ENCODE results near the gene MELK. TPM values are rescaled to one million over a fixed set of nuclear protein-coding genes. Genes with fewer than 3 reads are reported as not detected.
"Not testable (repeated sequence)": the region's sequence is repeated elsewhere in the genome, so short reads cannot be mapped to it uniquely, and the experiment has no call there.

Gene MELK
- total RNA-seq = 10 to 100 TPM; 25.3 to 53.6 TPM

- ATAC-seq = peak; percentile 95 to 96
- Mint-ChIP-seq H3K9me3 (no peaks in the 10 kb centered on the region), H3K4me3 (peak within 1 kb of the TSS; percentile 95), H3K4me1 (ENCODE audit: low read depth in 2 of 2) (peaks cover 15 to 23% of the 10 kb centered on the region in 2 donors), H3K27me3 (no peaks in the 10 kb centered on the region), H3K36me3 (peaks cover 6% of the 10 kb centered on the region), H3K27ac (peak within 1 kb of the TSS; percentile 86 to 88)
- peak; percentile 91 for DNase-seq (ENCODE audit: low spot score)
Measured at GRCh38 chr9:36572515-36573418, at the start of gene MELK. TSS of gene MELK (plus strand) at chr9:36572895. CDS start at chr9:36581682, 8,787 bp downstream.

DNA sequence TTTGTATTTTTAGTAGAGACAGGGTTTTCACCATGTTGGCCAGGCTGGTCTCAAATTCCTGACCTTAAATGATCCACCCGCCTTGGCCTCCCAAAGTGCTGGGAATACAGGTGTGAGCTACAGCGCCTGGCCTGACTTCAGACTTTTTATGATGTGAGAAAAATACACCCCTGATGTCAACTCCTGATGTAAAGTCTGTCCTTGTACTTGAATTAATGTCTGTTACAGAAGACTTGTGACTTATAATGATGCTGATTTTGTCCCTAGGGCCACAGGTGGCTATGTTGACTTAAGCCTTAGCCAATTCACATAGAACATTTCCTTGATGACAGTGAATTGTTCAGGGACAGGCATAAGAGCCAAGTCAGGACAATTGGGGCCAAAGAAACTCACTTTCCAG, 42.5 kb upstream of the MELK start:
- Mint-ChIP-seq H3K27ac (no peak overlapping the region), H3K36me3 (no peaks in the 10 kb centered on the region), H3K27me3 (peaks cover 3 to 9% of the 10 kb centered on the region in 2 donors), H3K4me3 (no peak overlapping the region), H3K9me3 (no peaks in the 10 kb centered on the region), H3K4me1 (ENCODE audit: low read depth in 2 of 2) (no peaks in the 10 kb centered on the region)
- no peak for ATAC-seq
- no peak for DNase-seq (ENCODE audit: low spot score)

- no peak overlapping the region for H3K4me3 Mint-ChIP-seq
- no peak for DNase-seq (ENCODE audit: low spot score)
- H3K27ac Mint-ChIP-seq = no peak overlapping the region
- H3K36me3 Mint-ChIP-seq = no peaks in the 10 kb centered on the region
- H3K4me1 Mint-ChIP-seq (ENCODE audit: low read depth in 2 of 2) = no peaks in the 10 kb centered on the region
- H3K27me3 Mint-ChIP-seq = peaks cover 3 to 9% of the 10 kb centered on the region in 2 donors
- no peak for ATAC-seq
- H3K9me3 Mint-ChIP-seq = no peaks in the 10 kb centered on the region
Measured at GRCh38 chr9:36532353-36532752, 40.3 kb upstream of the MELK start.

DNA sequence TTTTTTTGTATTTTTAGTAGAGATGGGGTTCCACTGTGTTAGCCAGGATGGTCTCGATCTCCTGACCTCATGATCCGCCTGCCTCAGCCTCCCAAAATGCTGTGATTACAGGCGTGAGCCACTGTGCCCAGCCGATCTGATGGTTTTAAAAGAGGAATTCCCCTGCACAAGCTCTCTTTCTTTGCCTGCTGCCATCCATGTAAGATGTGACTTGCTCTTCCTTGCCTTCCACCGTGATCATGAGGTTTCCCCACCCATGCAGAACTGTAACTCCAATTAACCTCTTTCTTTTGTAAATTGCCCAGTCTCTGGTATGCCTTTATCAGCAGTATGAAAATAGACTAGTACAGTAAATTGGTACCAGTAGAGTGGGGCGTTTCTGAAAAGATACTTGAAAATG, 39.0 kb upstream of the MELK start:
- H3K4me3 Mint-ChIP-seq; H3K27me3 Mint-ChIP-seq; DNase-seq (ENCODE audit: low spot score); ATAC-seq; H3K4me1 Mint-ChIP-seq (ENCODE audit: low read depth in 2 of 2); H3K36me3 Mint-ChIP-seq; H3K9me3 Mint-ChIP-seq; H3K27ac Mint-ChIP-seq: not testable (repeated sequence)

DNA sequence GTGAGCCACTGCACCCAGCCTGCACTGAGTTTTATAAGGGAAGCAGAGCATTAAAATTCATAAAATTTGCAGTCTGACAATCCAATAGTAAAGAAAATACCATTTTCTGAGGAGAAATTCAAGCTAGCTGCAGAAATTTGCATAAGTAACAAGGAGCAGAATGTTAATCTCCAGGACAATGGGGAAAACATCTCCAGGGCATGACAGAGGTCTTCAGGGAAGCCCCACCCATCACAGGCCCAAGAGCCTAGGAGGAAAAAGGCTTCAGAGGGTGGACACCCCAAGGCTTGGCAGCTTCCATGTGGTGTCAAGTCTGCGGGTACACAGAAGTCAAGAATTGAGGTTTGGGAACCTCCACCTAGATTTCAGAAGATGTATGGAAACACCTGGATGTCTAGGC, 37.6 kb upstream of the MELK start:
- Mint-ChIP-seq H3K27ac (no peak overlapping the region), H3K4me1 (ENCODE audit: low read depth in 2 of 2) (peaks cover 0 to 3% of the 10 kb centered on the region in 2 donors), H3K27me3 (peaks cover 3 to 9% of the 10 kb centered on the region in 2 donors), H3K4me3 (no peak overlapping the region), H3K36me3 (no peaks in the 10 kb centered on the region), H3K9me3 (no peaks in the 10 kb centered on the region)
- no peak for ATAC-seq
- DNase-seq (ENCODE audit: low spot score) = no peak

- H3K36me3 Mint-ChIP-seq = no peaks in the 10 kb centered on the region
- H3K4me3 Mint-ChIP-seq = no peak overlapping the region
- peaks cover 0 to 3% of the 10 kb centered on the region in 2 donors for H3K4me1 Mint-ChIP-seq (ENCODE audit: low read depth in 2 of 2)
- ATAC-seq (no peak), DNase-seq (ENCODE audit: low spot score) (no peak)
- H3K9me3 Mint-ChIP-seq = no peaks in the 10 kb centered on the region
- peaks cover 3 to 9% of the 10 kb centered on the region in 2 donors for H3K27me3 Mint-ChIP-seq
- H3K27ac Mint-ChIP-seq = no peak overlapping the region
Measured at GRCh38 chr9:36537861-36538260, 34.8 kb upstream of the MELK start.

GRCh38 chr9:36542355-36542754, 30.3 kb upstream of the MELK start:
- H3K4me1 Mint-ChIP-seq (ENCODE audit: low read depth in 2 of 2) = peaks cover 0 to 3% of the 10 kb centered on the region in 2 donors
- H3K36me3 Mint-ChIP-seq = no peaks in the 10 kb centered on the region

GRCh38 chr9:36543916-36544315, 28.8 kb upstream of the MELK start:
- DNase-seq (ENCODE audit: low spot score) = no peak
- H3K27me3 Mint-ChIP-seq = peaks cover 10 to 17% of the 10 kb centered on the region in 2 donors
- no peak for ATAC-seq
- H3K36me3 Mint-ChIP-seq = no peaks in the 10 kb centered on the region
- H3K9me3 Mint-ChIP-seq = no peaks in the 10 kb centered on the region
- H3K4me3 Mint-ChIP-seq = no peak overlapping the region
- H3K4me1 Mint-ChIP-seq (ENCODE audit: low read depth in 2 of 2) = peaks cover 0 to 3% of the 10 kb centered on the region in 2 donors
- H3K27ac Mint-ChIP-seq = no peak overlapping the region

More at GRCh38 chr9:36542355-36542754, 30.3 kb upstream of the MELK start:
- no peak overlapping the region for H3K27ac Mint-ChIP-seq
- no peaks in the 10 kb centered on the region for H3K9me3 Mint-ChIP-seq
- no peak for ATAC-seq
- H3K27me3 Mint-ChIP-seq = peaks cover 0 to 1% of the 10 kb centered on the region in 2 donors
- H3K4me3 Mint-ChIP-seq = no peak overlapping the region
- DNase-seq (ENCODE audit: low spot score) = no peak

- no peak overlapping the region for H3K4me3 Mint-ChIP-seq
- DNase-seq (ENCODE audit: low spot score) = no peak
- no peaks in the 10 kb centered on the region for H3K9me3 Mint-ChIP-seq
- H3K36me3 Mint-ChIP-seq = no peaks in the 10 kb centered on the region
- H3K27ac Mint-ChIP-seq = no peak overlapping the region
- H3K4me1 Mint-ChIP-seq (ENCODE audit: low read depth in 2 of 2) = peaks cover 0 to 6% of the 10 kb centered on the region in 2 donors
- peaks cover 12 to 21% of the 10 kb centered on the region in 2 donors for H3K27me3 Mint-ChIP-seq
- ATAC-seq = no peak
Measured at GRCh38 chr9:36547598-36547997, 25.1 kb upstream of the MELK start.

- Mint-ChIP-seq H3K27me3 (peaks cover 12 to 21% of the 10 kb centered on the region in 2 donors), H3K4me3 (no peak overlapping the region), H3K9me3 (no peaks in the 10 kb centered on the region), H3K36me3 (no peaks in the 10 kb centered on the region), H3K27ac (no peak overlapping the region), H3K4me1 (ENCODE audit: low read depth in 2 of 2) (peaks cover 0 to 6% of the 10 kb centered on the region in 2 donors)
- no peak for DNase-seq (ENCODE audit: low spot score)
- ATAC-seq = no peak
Measured at GRCh38 chr9:36548454-36548853, 24.2 kb upstream of the MELK start.

DNA sequence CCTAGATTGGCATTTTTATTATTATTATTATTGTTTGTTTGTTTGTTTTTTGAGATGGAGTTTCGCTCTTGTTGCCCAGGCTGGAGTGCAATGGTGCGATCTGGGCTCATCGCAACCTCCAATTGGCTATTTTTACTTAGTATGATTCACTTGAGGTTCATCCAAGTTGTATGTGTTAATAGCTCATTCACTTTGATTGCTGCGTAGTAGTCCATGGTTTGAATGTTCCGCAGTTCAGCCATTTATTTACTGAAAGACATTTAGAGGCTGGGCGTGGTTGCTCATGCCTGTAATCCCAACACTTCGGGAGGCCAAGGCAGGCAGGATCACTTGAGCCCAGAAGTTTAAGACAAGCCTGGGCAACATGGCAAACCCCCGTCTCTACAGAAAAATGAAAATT, 22.6 kb upstream of the MELK start:
- Mint-ChIP-seq H3K27me3 (peaks cover 12 to 21% of the 10 kb centered on the region in 2 donors), H3K9me3 (no peaks in the 10 kb centered on the region), H3K4me1 (ENCODE audit: low read depth in 2 of 2) (peaks cover 0 to 6% of the 10 kb centered on the region in 2 donors), H3K4me3 (no peak overlapping the region), H3K36me3 (no peaks in the 10 kb centered on the region), H3K27ac (no peak overlapping the region)
- no peak for ATAC-seq
- no peak for DNase-seq (ENCODE audit: low spot score)

- peak; percentile 90 to 91 for ATAC-seq
- H3K4me3 Mint-ChIP-seq; H3K9me3 Mint-ChIP-seq; H3K36me3 Mint-ChIP-seq; DNase-seq (ENCODE audit: low spot score); H3K4me1 Mint-ChIP-seq (ENCODE audit: low read depth in 2 of 2): not testable (repeated sequence)
- peaks cover 12 to 21% of the 10 kb centered on the region in 2 donors for H3K27me3 Mint-ChIP-seq
- H3K27ac Mint-ChIP-seq = peak overlapping the region in 1 of 2 donors; percentile 56
Measured at GRCh38 chr9:36550631-36551098, 22.0 kb upstream of the MELK start.

- Mint-ChIP-seq H3K27me3 (peaks cover 12 to 21% of the 10 kb centered on the region in 2 donors), H3K4me1 (ENCODE audit: low read depth in 2 of 2) (peaks cover 4 to 10% of the 10 kb centered on the region in 2 donors), H3K36me3 (no peaks in the 10 kb centered on the region), H3K27ac (peak overlapping the region in 1 of 2 donors; percentile 56), H3K9me3 (no peaks in the 10 kb centered on the region), H3K4me3 (no peak overlapping the region)
- no peak for ATAC-seq
- no peak for DNase-seq (ENCODE audit: low spot score)
Measured at GRCh38 chr9:36551129-36551528, 21.6 kb upstream of the MELK start.

DNA sequence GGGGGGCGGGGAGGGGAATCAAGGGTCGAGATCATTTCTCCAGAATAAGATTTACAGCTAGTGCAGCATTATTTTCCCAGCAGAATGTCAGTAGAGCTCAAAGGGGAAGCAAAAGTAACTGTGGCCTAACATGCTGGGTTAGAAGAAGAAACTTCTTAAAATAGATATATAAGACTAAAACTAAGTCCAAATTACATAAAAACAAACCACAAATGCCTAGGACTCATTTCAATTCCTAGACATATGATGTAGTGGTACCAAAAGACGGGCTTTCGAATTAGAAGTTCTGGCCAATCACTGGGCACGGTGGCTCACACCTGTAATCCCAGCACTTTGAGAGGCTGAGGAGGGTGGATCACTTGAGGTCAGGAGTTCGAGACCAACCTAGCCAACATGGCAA, 20.8 kb upstream of the MELK start:
- Mint-ChIP-seq H3K27me3 (peaks cover 12 to 21% of the 10 kb centered on the region in 2 donors), H3K27ac (peak overlapping the region in 1 of 2 donors; percentile 56), H3K4me1 (ENCODE audit: low read depth in 2 of 2) (peaks cover 4 to 10% of the 10 kb centered on the region in 2 donors), H3K9me3 (no peaks in the 10 kb centered on the region), H3K36me3 (no peaks in the 10 kb centered on the region), H3K4me3 (no peak overlapping the region)
- no peak for ATAC-seq
- DNase-seq (ENCODE audit: low spot score) = no peak

Measured in natural killer cell treated with Interleukin-12 subunit alpha and Interleukin-12 subunit beta and Interleukin-15 and Interleukin-18, amount 100 ng/mL, for 72 hours (primary cell).